HepG2 (cell line): ENCODE measurements around the gene ZNF48. TPM values are rescaled to one million over a fixed set of nuclear protein-coding genes. Genes with fewer than 3 reads are reported as not detected.

ENCODE experiments used
- ARNTL ChIP-seq: sonication (generic); formaldehyde crosslinking; IDR thresholded peaks from 2 replicates; pipeline ENCODE4 v1.4.0; 2020; ENCODE audit warnings: mild to moderate bottlenecking, missing genetic modification reagents
- BORCS8-MEF2B ChIP-seq: sonication (generic); formaldehyde crosslinking; IDR thresholded peaks from 2 replicates; pipeline ENCODE4 v1.8.0; 2022; ENCODE audit warnings: mild to moderate bottlenecking, missing genetic modification reagents
- HMG20B ChIP-seq: conservative IDR thresholded peaks from 2 replicates; pipeline ENCODE4 v1.6.1; 2016; ENCODE audit warnings: missing genetic modification reagents, missing compliant biosample characterization
- LCORL ChIP-seq, 2 experiments: fragments of 450-650 bp in 1 of 2; sonication (generic) in 1 of 2; formaldehyde crosslinking in 1 of 2; IDR thresholded peaks; 2 replicates each; pipeline versions ENCODE4 v1.5.0 to v1.6.1; 2017 to 2020; ENCODE audit warnings: antibody characterized with exemption in 1 of 2, missing genetic modification reagents in 1 of 2
- PHF20 ChIP-seq: sonication (generic); formaldehyde crosslinking; IDR thresholded peaks from 2 replicates; pipeline ENCODE4 v1.5.0; 2020; ENCODE audit warnings: mild to moderate bottlenecking, missing genetic modification reagents
- TGIF2 ChIP-seq: IDR thresholded peaks from 2 replicates; pipeline ENCODE4 v1.6.1; 2016; ENCODE audit warnings: control low read depth, missing compliant biosample characterization
- YEATS4 ChIP-seq: sonication (generic); formaldehyde crosslinking; IDR thresholded peaks from 2 replicates; pipeline ENCODE4 v1.4.0; 2020; ENCODE audit warnings: missing genetic modification reagents, borderline replicate concordance
- ZNF34 ChIP-seq: sonication (generic); formaldehyde crosslinking; IDR thresholded peaks from 2 replicates; pipeline ENCODE4 v1.4.0; 2020; ENCODE audit warnings: mild to moderate bottlenecking, missing genetic modification reagents, borderline replicate concordance
- ZNF589 ChIP-seq: sonication (generic); formaldehyde crosslinking; conservative IDR thresholded peaks from 2 replicates; pipeline ENCODE4 v1.8.0; 2022; ENCODE audit warnings: mild to moderate bottlenecking, moderate library complexity, missing genetic modification reagents
- ZNF709 ChIP-seq: sonication (generic); formaldehyde crosslinking; IDR thresholded peaks from 2 replicates; pipeline ENCODE4 v1.5.0; 2020; ENCODE audit warnings: mild to moderate bottlenecking, missing genetic modification reagents
- ZNF749 ChIP-seq: sonication (generic); formaldehyde crosslinking; IDR thresholded peaks from 2 replicates; pipeline ENCODE4 v1.8.0; 2022; ENCODE audit warnings: mild to moderate bottlenecking, missing genetic modification reagents, moderate library complexity, borderline replicate concordance
- ZNF792 ChIP-seq: IDR thresholded peaks from 2 replicates; pipeline ENCODE4 v1.6.1; 2016
- polyA plus RNA-seq, 8 experiments: library from polyadenylated mRNA; depleted of rRNA in 3 of 8; stranded (reverse) in 7 of 8; unstranded in 1 of 8; fragments of >200 nt; fragmentation: Illumina TruSeq in 4 of 8; extraction: Trizol in 4 of 8; gene quantifications; 2 replicates each; pipeline versions ENCODE4 v1.2.1 to v1.2.3, GENCODE V29; 2011 to 2016; ENCODE audit warnings: low read depth in 4 of 8, missing spikeins in 1 of 8, mixed read lengths in 1 of 8; ENCODE audit not compliant: insufficient read depth in 1 of 8
- total RNA-seq, 5 experiments: library from RNA; depleted of rRNA; stranded (reverse); fragments of >200 nt; fragmentation: Illumina TruSeq; extraction: Trizol; gene quantifications; 2 replicates each; pipeline ENCODE4 v1.2.3, GENCODE V29; 2016; ENCODE audit warnings: low read depth in 1 of 5
- TF ChIP-seq, protein P1 (sequence below): IDR thresholded peaks from 2 replicates; pipeline ENCODE4 v1.6.1; 2016; ENCODE audit warnings: low read depth, control low read depth
- TF ChIP-seq, protein P2 (sequence below), 2 experiments: fragments of 450-650 bp in 1 of 2; sonication (generic) in 1 of 2; formaldehyde crosslinking in 1 of 2; IDR thresholded peaks; 2 replicates each; pipeline versions ENCODE4 v1.6.1 to v1.8.0; 2016 to 2022; ENCODE audit warnings: antibody characterized with exemption in 1 of 2, mild to moderate bottlenecking in 1 of 2, missing genetic modification reagents in 1 of 2
- TF ChIP-seq, protein P3 (sequence below): sonication (generic); formaldehyde crosslinking; IDR thresholded peaks from 2 replicates; pipeline ENCODE4 v1.4.0; 2020; ENCODE audit warnings: mild to moderate bottlenecking, missing genetic modification reagents
- TF ChIP-seq, protein P4 (sequence below): sonication (generic); formaldehyde crosslinking; IDR thresholded peaks from 2 replicates; pipeline ENCODE4 v1.4.0; 2020; ENCODE audit warnings: mild to moderate bottlenecking, missing genetic modification reagents

Gene ZNF48
- total and polyA plus RNA-seq, 2 of the 13 experiments (the other 11 are each of a cell fraction or from before 2014, with no cell fraction given): 9.9 to 12.3 TPM

DNA sequence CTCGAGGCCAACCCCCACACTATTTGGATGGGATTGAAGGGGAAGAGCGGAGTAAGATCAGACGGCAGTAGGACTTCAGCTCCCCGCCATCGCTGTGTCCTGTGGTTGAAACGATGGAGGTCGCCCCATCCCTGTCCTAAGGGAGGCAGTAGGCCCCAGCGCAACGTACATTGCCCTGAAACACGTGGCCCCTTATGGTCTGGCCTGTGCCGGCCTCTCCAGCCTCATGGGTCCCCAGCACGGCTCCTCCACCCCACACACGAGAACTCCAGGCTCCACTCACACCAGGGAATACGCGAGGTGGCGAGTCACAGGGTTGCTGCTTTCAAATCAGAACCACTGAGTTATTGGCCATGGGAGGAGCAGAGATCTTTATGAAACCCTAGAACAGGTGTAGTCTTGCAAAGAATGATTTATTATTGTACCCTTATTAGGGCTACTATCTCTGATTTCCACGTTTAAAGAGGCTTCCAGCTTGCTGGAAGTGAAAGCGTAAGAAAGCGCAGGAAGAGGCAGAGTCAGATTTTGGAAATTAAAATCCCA, 35.3 kb downstream of the ZNF48 start (continued):
- TF ChIP-seq TGIF2 (no peak; the same call in 1 of the 2 replicates), LCORL (IDR thresholded peaks at IDR 0.05) (no peak), LCORL (CRISPR knock-in tag; IDR thresholded peaks at IDR 0.05) (peak; percentile 81), ZNF792 (CRISPR knock-in tag) (peak; percentile 75; the same call in 1 of the 2 replicates), ZNF589 (CRISPR knock-in tag) (no peak; the same call in 1 of the 2 replicates), ZNF709 (no peak; the same call in 1 of the 2 replicates), HMG20B (CRISPR knock-in tag) (no peak; the same call in 1 of the 2 replicates), ZNF34 (CRISPR knock-in tag) (no peak), ARNTL (CRISPR knock-in tag) (peak; percentile 91), BORCS8-MEF2B (CRISPR knock-in tag) (peak; percentile 84), PHF20 (CRISPR knock-in tag) (peak; percentile 44), YEATS4 (CRISPR knock-in tag) (peak; percentile 71), ZNF749 (CRISPR knock-in tag) (no peak)
- TF ChIP-seq, protein P1, sequence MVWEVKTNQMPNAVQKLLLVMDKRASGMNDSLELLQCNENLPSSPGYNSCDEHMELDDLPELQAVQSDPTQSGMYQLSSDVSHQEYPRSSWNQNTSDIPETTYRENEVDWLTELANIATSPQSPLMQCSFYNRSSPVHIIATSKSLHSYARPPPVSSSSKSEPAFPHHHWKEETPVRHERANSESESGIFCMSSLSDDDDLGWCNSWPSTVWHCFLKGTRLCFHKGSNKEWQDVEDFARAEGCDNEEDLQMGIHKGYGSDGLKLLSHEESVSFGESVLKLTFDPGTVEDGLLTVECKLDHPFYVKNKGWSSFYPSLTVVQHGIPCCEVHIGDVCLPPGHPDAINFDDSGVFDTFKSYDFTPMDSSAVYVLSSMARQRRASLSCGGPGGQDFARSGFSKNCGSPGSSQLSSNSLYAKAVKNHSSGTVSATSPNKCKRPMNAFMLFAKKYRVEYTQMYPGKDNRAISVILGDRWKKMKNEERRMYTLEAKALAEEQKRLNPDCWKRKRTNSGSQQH: 0 out of 2 replicates have a peak, but pooled peaks have one; percentile 32
- TF ChIP-seq, protein P2, sequence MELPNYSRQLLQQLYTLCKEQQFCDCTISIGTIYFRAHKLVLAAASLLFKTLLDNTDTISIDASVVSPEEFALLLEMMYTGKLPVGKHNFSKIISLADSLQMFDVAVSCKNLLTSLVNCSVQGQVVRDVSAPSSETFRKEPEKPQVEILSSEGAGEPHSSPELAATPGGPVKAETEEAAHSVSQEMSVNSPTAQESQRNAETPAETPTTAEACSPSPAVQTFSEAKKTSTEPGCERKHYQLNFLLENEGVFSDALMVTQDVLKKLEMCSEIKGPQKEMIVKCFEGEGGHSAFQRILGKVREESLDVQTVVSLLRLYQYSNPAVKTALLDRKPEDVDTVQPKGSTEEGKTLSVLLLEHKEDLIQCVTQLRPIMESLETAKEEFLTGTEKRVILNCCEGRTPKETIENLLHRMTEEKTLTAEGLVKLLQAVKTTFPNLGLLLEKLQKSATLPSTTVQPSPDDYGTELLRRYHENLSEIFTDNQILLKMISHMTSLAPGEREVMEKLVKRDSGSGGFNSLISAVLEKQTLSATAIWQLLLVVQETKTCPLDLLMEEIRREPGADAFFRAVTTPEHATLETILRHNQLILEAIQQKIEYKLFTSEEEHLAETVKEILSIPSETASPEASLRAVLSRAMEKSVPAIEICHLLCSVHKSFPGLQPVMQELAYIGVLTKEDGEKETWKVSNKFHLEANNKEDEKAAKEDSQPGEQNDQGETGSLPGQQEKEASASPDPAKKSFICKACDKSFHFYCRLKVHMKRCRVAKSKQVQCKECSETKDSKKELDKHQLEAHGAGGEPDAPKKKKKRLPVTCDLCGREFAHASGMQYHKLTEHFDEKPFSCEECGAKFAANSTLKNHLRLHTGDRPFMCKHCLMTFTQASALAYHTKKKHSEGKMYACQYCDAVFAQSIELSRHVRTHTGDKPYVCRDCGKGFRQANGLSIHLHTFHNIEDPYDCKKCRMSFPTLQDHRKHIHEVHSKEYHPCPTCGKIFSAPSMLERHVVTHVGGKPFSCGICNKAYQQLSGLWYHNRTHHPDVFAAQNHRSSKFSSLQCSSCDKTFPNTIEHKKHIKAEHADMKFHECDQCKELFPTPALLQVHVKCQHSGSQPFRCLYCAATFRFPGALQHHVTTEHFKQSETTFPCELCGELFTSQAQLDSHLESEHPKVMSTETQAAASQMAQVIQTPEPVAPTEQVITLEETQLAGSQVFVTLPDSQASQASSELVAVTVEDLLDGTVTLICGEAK (IDR thresholded peaks at IDR 0.05): no peak
- TF ChIP-seq, protein P2 (CRISPR knock-in tag; IDR thresholded peaks at IDR 0.05): peak; percentile 89; the same call in 1 of the 2 replicates
- TF ChIP-seq, protein P3, sequence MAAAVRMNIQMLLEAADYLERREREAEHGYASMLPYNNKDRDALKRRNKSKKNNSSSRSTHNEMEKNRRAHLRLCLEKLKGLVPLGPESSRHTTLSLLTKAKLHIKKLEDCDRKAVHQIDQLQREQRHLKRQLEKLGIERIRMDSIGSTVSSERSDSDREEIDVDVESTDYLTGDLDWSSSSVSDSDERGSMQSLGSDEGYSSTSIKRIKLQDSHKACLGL (CRISPR knock-in tag): peak; percentile 56; the same call in 1 of the 2 replicates
- TF ChIP-seq, protein P4, sequence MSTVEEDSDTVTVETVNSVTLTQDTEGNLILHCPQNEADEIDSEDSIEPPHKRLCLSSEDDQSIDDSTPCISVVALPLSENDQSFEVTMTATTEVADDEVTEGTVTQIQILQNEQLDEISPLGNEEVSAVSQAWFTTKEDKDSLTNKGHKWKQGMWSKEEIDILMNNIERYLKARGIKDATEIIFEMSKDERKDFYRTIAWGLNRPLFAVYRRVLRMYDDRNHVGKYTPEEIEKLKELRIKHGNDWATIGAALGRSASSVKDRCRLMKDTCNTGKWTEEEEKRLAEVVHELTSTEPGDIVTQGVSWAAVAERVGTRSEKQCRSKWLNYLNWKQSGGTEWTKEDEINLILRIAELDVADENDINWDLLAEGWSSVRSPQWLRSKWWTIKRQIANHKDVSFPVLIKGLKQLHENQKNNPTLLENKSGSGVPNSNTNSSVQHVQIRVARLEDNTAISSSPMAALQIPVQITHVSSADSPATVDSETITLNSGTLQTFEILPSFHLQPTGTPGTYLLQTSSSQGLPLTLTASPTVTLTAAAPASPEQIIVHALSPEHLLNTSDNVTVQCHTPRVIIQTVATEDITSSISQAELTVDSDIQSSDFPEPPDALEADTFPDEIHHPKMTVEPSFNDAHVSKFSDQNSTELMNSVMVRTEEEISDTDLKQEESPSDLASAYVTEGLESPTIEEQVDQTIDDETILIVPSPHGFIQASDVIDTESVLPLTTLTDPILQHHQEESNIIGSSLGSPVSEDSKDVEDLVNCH: no peak
